Right hindlimb (tissue), 1 donor: Measurements from ENCODE around the gene PIK3C2B.

Source experiments
- DNase-seq: peaks from one replicate; pipeline ENCODE4 v3.0.0-alpha.2; 2018

Gene PIK3C2B

DNA sequence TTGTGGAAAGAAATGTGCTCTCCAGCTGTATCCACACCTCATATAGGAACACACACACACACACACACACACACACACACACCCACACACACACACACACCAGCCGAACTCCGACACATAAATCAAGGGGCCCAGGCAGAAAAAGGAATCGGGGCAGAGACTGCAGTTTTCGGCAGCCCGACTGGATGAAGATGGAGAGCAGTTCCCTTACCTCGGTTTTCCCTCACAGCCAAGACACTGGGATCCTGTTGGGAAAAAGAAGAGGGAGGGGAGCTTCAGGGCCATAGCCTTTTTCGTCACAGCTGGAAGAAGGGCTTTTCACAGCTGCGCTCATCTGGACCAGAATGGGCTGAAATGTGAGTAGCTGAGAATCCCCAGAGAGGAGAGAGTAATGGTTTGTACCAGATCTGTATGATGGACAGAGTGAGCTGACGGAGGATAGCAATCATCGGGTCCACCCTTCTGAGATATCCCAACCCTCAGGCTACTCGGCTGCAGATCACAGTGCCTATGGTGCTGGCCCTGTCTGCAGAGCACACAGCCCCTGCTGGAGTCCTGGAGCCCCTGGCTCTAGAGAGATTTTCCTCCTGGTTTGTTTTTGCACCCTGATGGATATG, 37.7 kb downstream of the PIK3C2B start:
- peak; percentile 92 for DNase-seq

DNA sequence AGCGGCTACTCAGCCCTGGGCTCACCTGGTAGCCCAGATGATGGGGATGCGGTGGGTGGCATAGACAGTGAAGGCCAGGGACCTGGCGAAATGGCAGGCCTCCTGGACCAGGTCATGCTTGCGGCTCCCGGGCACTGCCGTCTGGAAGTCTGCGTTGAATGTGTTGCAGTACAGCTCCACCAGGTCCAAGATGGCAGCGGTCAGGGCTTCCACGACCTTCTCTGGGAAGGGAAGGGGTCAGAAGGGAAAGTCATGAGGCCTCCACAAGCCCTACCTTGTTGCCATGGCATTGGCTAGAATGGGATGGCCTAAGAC, 38.8 kb downstream of the PIK3C2B start:
- no peak for DNase-seq

DNA sequence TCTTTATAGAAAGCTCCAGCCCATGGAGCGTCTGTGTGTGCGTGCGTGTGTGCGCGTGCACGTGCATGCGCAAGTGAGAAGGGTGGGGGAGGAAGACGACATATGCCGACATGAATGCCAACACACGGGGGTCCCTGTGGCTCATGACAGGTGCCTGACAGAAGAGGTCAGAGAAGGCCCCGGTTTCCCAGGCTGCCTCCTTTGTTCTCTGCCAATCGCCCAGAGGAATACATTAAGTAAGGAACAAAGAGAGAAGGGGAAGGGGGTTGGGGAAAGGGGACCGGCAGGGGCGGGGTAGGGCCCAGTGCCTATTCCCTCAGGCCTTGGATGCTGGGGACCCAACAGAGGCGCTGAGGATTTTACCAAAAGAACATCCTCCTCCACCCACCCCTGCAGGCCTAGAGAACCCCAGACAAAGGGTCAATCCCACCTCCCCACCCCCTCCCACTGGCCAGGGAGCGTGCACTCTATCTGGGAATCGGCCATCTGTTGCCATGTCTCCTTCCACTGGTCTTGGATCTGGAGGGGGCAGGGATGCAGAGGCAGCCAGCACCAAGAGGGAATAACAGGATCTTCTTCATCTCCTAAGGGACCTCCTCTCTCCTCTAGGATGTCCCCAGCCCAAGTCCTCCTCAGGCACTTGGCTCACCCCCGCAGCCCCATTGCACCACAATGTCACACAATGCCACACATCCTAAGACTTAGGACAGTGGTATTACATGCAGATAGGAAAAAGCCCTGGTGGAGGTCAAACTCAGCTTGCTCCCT, 39.4 kb downstream of the PIK3C2B start:
- DNase-seq: no peak

DNA sequence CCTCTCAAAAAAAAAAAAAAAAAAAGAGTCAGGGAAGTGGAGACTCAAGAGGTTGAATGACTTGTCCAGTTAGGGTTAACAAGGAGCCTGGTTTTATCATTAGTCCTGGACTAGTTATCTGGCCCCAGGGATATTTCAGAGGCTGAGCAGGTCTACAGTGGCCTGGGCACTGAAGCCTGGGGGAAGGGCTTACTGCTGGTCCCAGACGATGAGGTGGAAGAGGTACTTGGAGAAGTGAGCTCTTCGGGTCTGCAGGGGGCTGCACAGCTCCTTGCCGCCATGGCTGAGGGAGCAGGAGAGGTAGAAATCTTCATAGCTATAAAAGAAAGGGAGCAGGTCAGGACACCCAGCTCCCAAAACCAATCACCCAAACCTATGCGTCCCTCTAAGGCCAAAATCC, 40.1 kb downstream of the PIK3C2B start:
- no peak for DNase-seq

DNA sequence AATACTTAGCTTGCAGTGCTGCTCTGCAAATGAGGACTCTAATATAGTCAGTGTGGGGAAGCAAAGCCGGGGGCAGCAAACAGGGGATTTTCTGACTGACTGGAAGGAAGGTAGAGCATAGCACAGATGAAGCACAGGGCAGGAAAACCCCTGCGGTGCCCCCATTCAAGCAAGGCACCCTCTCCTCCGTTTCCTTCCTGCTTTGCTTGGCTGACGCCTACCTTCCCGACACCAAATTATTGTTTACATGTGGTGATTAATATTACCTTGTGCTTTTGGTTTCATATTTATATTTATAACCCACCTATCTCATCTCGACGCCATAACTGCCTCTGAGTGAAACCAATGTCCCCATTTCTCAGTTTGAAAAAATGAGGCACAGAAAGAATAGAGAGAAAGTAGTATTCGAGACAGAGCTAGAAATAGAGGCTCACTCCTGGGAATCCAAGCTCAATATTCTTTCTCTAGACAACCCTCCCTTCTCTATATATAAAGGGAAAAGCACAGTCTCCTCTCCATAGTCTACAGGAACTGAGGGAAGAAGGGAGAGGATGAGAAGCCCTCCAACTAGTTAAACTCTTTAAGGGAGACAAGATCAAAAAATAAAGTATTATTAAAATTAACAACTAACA, 41.3 kb downstream of the PIK3C2B start:
- DNase-seq: no peak

DNA sequence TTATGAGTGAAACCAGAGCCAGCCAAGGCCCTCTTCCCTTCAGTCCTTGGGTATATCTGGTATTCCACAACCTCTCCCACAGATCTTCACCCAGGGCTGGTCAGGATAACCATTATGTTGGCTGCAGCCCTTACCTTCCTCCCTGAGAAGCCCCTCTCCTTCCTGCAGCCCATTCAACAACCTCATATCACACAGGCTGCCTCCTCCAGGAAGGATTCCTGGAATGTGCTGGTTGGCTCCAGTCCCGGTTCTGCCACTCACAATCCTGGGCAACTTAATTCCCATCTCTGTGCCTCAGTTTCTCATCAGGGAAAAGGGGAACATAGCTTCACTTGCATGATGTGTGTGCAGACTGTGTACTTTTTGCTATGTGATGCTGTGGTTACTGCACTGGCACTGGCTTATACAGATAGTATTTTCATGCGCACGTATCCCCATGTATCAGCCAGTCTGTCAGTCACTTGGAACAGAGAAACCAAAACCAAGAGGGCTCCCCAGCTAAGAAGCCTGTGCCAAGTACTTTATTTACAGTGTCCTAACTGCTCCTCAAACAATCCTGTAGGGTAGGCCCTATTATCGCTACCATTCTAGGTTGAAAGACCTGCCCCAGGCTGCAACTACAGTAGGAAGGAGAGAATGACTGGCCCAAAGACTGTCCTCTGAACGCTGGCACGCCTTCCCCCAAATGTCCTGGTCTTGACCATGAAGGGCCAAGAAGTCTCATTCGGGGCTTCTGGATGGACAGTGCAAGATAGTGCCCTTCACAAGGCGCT, 43.1 kb downstream of the PIK3C2B start:
- no peak for DNase-seq

DNA sequence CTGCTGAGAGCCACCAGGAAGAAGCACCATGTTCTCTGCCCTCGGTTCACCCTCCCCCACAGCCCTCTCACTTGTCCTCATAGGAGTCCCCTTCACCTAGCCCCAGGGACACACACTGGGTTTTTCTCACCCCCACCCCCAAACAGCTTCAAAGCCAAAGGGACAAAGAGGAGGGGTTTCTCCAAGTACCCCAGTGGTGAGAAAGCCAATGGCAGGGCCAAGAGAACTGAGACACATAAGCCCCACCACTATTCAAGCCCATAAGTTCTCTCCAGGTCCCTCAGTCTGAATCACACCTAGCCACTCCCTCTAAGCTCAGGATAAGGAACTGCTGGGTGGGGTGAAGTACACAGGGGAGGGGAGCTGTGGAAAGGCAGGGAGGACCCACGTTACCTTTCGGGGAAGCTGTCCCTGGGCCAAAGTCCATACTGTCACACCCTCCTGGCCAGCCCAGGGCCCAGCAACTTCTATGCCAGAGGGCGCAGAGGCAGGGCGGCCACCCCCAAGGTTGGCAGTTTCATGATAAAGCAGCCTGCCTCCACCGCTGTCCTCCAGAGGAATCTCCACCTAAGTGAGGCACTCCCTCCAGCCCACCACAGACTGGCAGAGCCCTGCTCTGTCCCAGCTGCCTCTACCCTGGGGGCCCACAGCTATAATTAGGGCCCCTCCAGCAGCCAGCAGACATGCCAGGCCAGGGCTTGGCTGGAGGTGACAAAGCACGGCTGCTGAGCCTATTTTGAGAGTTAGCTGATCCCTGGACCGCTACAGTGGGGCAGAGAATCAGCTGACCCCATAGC, 43.9 kb downstream of the PIK3C2B start:
- DNase-seq: no peak

DNA sequence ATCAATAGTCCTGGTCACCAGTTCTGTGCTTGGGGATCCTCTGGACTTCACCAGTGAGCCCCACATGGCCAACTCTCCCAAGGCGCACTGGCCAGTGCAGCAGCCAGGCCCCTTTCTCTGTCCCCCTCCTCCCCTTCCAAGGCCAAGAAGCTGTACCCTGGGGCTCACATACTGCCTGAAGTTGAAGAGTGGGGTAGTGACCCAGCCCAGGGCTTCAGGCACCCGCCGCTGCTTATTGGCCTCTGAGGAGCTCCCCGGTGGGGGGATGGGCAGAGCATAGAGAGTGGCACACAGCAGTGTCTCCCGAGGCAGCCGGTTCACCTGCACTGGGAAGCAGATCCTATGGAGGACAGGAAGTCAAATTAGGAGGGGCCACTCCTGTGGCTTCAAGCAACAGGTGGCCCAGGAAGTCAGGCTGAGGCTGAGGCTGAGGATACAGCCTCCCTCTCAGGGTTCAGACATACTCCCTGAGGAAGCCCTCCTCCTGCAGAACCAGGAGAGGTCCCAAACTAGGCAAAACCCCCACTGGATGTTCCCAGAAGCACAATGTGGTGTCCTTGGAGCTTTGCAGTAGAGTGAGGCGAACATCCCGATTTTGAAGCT, 44.8 kb downstream of the PIK3C2B start:
- DNase-seq: no peak

DNA sequence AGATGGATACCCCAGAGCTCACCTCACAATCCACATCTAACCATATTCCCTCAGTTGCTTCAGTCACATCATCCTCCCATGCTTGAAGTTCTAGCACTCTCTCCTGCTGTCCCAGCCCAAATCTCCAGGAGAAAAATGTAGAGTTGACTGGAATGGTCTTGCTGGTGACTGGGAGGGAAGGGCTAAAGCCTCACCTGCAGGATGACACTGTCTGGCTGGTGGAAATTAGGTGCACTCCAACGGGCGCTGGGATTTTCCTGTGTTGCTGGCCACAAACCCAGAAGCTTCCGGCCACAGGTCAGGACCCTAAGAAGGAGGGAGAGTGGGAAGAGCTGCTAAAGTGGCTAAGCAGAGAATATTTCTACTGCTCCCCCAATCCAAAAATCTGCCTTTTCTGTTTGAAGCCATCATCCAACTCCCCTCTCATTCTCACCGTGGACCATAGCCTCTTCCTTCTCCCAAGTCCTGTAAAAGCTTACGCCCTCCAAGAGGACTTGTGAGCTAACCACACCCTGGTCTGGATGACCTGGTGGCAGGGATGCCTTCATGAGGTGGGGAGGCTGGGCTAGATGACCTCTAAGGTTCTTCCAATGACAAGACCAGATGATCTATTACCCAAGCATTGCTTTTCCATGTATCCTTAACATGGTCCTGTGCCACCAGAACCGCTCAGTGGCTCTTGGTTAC, 45.5 kb downstream of the PIK3C2B start:
- no peak for DNase-seq

DNA sequence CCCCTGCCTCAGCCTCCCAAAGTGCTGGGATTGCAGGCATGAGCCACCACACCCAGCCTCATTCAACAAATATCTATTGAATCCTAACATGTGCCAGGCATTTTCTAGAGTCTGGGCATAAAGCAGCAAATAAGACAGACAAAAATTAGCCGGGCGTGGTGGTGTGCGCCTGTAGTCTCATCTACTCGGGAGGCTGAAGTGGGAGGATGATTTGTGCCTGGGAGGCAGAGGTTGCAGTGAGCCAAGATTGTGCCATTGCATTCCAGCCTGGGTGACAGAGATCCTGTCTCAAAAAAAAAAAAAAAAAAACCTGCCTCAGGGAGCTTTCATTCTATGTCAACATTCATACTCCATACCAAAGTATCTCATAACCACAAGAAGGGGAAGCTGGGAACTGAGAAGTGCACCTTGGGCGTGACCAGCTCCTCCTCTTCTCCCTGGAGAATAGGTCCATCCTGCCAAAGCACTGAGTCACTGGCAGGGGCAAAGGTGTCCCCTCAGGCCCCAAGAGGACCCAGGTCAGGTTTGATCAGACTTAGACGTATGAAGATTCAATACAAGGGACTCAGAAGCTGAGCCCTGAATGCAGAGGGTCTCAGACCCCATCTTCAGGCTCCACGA, 46.2 kb downstream of the PIK3C2B start:
- no peak for DNase-seq

DNA sequence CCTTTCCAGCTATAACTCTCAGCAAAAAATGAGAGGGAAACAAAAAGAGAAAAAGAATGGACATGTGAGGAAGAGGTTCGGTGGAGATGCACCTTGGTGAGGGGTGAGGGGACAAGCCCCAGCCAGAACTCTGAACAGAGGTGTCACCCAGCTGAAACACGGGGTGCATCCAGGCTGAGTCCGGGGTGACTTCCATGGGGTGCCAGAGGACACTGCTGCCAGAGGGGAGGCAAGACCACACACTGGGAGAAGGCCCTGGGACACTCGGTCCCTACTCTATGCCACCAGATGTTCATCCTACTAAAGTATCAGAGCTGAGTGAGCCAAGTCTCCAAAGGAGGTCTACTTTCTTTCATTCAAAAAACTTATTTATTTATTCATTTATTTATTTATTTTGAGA, 46.9 kb downstream of the PIK3C2B start:
- no peak for DNase-seq

DNA sequence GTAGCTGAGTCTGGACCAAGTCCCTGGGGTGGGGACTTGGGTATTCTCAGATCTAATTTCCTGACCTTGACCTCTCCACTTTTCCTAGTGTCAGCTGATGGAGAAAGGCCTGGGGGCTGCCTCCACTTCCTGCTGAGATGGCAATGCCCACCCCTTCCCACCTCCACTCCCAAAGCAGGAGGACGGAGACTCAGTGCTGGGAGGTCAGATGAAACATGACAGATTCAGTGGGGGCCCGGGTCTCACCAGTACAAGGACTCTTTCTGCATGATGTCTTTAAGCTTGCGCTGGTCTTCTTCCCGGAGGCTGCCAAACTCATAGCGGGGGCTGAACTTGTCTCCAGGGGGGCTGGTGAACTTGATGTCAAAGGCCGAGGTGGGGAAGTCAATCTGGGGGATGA, 47.4 kb downstream of the PIK3C2B start:
- DNase-seq: no peak

DNA sequence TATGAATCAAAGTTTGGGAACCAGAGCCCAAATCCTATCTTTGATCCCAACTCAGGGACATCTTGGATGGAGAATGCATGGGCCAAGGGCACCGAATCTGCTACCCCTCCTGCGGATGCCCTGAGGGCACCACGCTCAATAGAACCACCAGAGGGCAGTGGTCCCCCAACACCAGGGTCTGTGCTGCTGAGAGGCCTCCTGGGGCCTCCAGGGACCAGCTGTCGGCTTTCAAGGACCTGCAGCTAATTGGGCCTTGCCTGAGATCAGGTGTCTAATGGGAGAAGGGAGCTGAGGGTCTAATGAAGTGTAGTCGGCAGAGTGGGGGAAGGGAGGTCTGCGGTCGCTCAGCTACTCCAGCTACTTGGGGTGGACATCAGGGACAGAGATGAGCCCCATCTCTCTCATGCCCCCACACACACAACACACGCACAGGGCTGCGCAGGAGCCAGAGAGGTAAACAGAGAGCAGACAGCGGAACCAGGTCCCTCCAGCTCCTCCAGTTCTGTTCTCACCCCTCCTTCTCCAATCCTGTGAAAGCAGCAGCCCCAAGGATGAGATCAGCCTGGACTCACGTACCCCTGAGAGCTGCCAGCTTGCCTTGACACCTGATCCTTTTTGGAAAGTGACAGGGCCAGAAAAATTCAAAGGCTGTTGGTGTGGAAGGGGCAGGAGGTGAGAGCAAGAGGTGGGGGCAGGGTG, 48.0 kb downstream of the PIK3C2B start:
- DNase-seq: peak; percentile 74

DNA sequence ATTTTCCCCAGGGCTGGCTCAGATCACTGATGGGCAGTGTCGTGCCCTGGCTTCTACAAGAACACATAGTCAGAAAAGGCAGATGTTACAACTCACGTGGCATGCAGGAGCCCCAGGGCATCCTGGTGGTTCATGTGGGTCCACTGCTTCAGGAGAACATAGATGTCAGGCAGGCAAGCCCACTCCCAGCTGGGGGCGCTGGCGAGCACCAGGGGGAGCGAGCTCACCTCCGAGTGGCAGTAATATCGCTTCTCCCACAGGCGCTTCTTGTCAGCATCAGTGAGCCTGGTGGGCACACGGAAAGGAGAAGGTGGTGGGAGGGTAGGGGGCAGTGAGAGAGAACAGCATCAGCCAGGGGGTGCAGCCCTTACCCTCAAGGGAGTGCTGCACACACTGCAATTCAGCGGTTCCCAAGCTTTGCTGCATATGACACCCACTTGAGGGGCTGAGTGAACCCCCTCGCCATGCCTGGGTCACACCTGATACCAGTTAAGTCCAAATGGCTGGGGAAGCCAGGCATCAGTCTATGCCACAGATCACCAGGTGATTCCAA, 48.7 kb downstream of the PIK3C2B start:
- no peak for DNase-seq
